Panc1 (cell line): ENCODE measurements around the gene HADHB.

Experiments used
- CTCF ChIP-seq: fragments of 450-650 bp; IDR thresholded peaks from 2 replicates; pipeline ENCODE4 v1.5.1; 2017; ENCODE audit warnings: mild to moderate bottlenecking
- POLR2AphosphoS5 ChIP-seq: IDR thresholded peaks from 2 replicates; pipeline ENCODE4 v1.6.1; 2012; ENCODE audit warnings: mild to moderate bottlenecking, low read depth, low read length, moderate library complexity
- REST ChIP-seq, 2 experiments: IDR thresholded peaks; 2 replicates each; pipeline ENCODE4 v1.6.1; 2011 to 2012; ENCODE audit warnings: low read depth in 2 of 2, control low read depth in 1 of 2, low read length in 1 of 2, mild to moderate bottlenecking in 1 of 2, moderate library complexity in 1 of 2; ENCODE audit not compliant: insufficient read depth in 1 of 2
- SIN3A ChIP-seq: IDR thresholded peaks from 2 replicates; pipeline ENCODE4 v1.6.1; 2012; ENCODE audit warnings: low read depth, mild to moderate bottlenecking, low read length, moderate library complexity, borderline replicate concordance; ENCODE audit not compliant: insufficient read depth

GRCh38 chr2:26251893-26252292, 7.2 kb downstream of the HADHB start:
- no peak for TF ChIP-seq CTCF
- no peak for TF ChIP-seq SIN3A
- no peak for TF ChIP-seq POLR2AphosphoS5
- TF ChIP-seq REST (IDR thresholded peaks at IDR 0.05; ENCODE audit: insufficient read depth in 1 of 2, low read depth in 2 of 2, low read length in 1 of 2), result no peak
